Transverse colon (tissue), 4 donors: ENCODE measurements around the gene TNPO1.

Experiments used
- CTCF ChIP-seq, 5 experiments: fragments of 200-600 bp in 3 of 5; fragments of 450-650 bp in 2 of 5; sonication (generic) in 3 of 5; IDR thresholded peaks; 1 replicate in 2 of 5; 2 replicates in 3 of 5; pipeline ENCODE4 v1.5.1; 2016 to 2017; ENCODE audit warnings: antibody characterized with exemption in 5 of 5, inconsistent platforms in 3 of 5, mild to moderate bottlenecking in 2 of 5, moderate library complexity in 1 of 5
- POLR2A ChIP-seq: fragments of 450-650 bp; IDR thresholded peaks from one replicate; pipeline ENCODE4 v1.6.1; 2016; ENCODE audit warnings: antibody characterized with exemption, mild to moderate bottlenecking, moderate library complexity
- POLR2AphosphoS5 ChIP-seq, 3 donors: sonication (generic); formaldehyde crosslinking; IDR thresholded peaks; one replicate each; pipeline ENCODE4 v1.6.1; 2016; ENCODE audit warnings: antibody characterized with exemption in 3 of 3

DNA sequence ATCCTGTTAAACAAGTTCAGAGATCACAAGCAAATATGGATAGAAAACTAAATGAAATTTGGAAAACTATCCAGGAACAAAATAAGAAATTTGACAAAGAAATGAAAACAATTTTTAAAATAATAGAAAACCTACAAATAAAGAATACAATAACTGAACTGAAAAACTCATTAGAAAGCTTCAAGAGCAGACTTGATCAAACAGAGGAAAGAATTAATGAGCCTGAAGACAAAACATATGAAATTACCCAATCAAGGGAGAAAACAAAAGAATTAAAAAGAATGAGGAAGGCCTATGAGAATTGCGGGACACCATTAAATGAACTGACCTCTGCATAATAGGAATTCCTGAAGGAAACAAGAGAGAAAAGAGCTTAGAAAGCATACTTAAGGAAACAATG lies 39.8 kb upstream of the TNPO1 start:
- no peak for TF ChIP-seq CTCF (IDR thresholded peaks at IDR 0.05)
- TF ChIP-seq POLR2A = no peak
- TF ChIP-seq POLR2AphosphoS5 (IDR thresholded peaks at IDR 0.05) = no peak
